ENCODE data around the gene SUSD1. TPM values are rescaled to one million over a fixed set of nuclear protein-coding genes. Genes with fewer than 3 reads are reported as not detected.

SUSD1 gene
- total RNA-seq, 1 experiment from 2014 or later = 7.9 TPM

DNA sequence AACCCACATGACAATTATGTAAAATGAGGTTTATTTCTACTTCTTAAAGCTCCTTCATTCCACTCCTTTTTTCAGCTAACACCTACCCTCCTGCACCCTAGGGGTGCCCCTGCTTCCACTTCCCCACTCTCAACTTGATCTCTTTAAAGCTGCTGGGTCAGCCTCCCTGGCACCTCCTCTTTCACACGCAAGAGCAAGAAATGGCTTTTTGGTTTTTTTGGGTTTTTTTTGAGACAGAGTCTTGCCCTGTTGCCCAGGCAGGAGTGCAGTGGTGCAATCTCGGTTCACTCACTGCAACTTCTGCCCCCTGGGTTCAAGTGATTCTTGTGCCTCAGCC is 64.4 kb downstream of the SUSD1 start:
- no peaks in the 10 kb centered on the region for H4K20me1 ChIP-seq (ENCODE audit: insufficient read depth)
- H2AFZ ChIP-seq (ENCODE audit: low read depth, low read length, poor library complexity, severe bottlenecking) = no peak overlapping the region
- ATAC-seq = no peak
- H3K36me3 ChIP-seq (ENCODE audit: control insufficient read depth in 1 of 2, insufficient read depth in 2 of 2, low read length in 2 of 2) = no peaks in the 10 kb centered on the region
- peak overlapping the region; percentile 35 for H3K4me2 ChIP-seq (ENCODE audit: low read length)
- no peaks in the 10 kb centered on the region for H3K9me2 ChIP-seq (ENCODE audit: insufficient read depth)
- intact Hi-C loops (cut with micrococcal nuclease) = no loop called here
- H3K9ac ChIP-seq (ENCODE audit: low read length) = no peak overlapping the region
- H3K9me3 ChIP-seq (ENCODE audit: control insufficient read depth in 1 of 2, insufficient read depth in 1 of 2, low read depth in 1 of 2, low read length in 2 of 2) = no peaks in the 10 kb centered on the region
- peaks cover 41 to 43% of the 10 kb centered on the region in 2 experiments for H3K4me1 ChIP-seq (ENCODE audit: control insufficient read depth in 1 of 2, insufficient read depth in 2 of 2, low read length in 2 of 2)
- RAD21 ChIA-PET (ENCODE audit: low non-redundant PET in 1 of 2, low total read pairs in 2 of 2, uncharacterized antibody in 2 of 2, unreplicated experiment in 2 of 2) = interaction anchor here in 1 of 2 experiments (1.0 kb wide), 1 partner anchor 223 kb away, joined by 5 read pairs; no protein-coding TSS in a partner anchor
- H3K27ac ChIP-seq (ENCODE audit: low read depth, low read length) = 0 out of 2 replicates have a peak overlapping the region, but pooled peaks have one; percentile 21
- no peak for DNase-seq (ENCODE audit: low read depth, low spot score)
- POLR2A ChIA-PET = no interaction called here
- CTCF ChIA-PET = interaction anchor here (0.7 to 2.3 kb wide), 6 partner anchors 9 to 256 kb away, joined by 3 to 17 read pairs (median 4); no protein-coding TSS in a partner anchor
- no peaks in the 10 kb centered on the region for H3K79me2 ChIP-seq (ENCODE audit: insufficient read depth, low read length)
- no peaks in the 10 kb centered on the region for H3K27me3 ChIP-seq (ENCODE audit: insufficient read depth, low read length)
- TF ChIP-seq FOSL1 (IDR thresholded peaks at IDR 0.05; ENCODE audit: low read depth) (no peak), POLR2AphosphoS5 (IDR thresholded peaks at IDR 0.05; ENCODE audit: low read depth, low read length) (no peak), EZH2 (IDR thresholded peaks at IDR 0.05) (no peak), RAD21 (IDR thresholded peaks at IDR 0.05; ENCODE audit: low read depth) (no peak), SIN3A (IDR thresholded peaks at IDR 0.05; ENCODE audit: low read depth) (no peak), ZFX (IDR thresholded peaks at IDR 0.05) (no peak), EGR1 (IDR thresholded peaks at IDR 0.05; ENCODE audit: low read depth) (no peak), POLR2A (IDR thresholded peaks at IDR 0.05; ENCODE audit: borderline replicate concordance, extremely low read depth, insufficient read depth, insufficient read length) (no peak), SP1 (IDR thresholded peaks at IDR 0.05; ENCODE audit: low read depth) (no peak), ZNF274 (IDR thresholded peaks at IDR 0.05; ENCODE audit: low read depth, low read length) (no peak), CBX3 (IDR thresholded peaks at IDR 0.05; ENCODE audit: low read depth) (no peak), ELF1 (IDR thresholded peaks at IDR 0.05; ENCODE audit: borderline replicate concordance, low read depth) (no peak), CEBPB (IDR thresholded peaks at IDR 0.05; ENCODE audit: low read depth) (no peak; the same call in 1 of the 2 replicates), SRF (IDR thresholded peaks at IDR 0.05; ENCODE audit: low read depth) (no peak)
- TF ChIP-seq, protein P1, sequence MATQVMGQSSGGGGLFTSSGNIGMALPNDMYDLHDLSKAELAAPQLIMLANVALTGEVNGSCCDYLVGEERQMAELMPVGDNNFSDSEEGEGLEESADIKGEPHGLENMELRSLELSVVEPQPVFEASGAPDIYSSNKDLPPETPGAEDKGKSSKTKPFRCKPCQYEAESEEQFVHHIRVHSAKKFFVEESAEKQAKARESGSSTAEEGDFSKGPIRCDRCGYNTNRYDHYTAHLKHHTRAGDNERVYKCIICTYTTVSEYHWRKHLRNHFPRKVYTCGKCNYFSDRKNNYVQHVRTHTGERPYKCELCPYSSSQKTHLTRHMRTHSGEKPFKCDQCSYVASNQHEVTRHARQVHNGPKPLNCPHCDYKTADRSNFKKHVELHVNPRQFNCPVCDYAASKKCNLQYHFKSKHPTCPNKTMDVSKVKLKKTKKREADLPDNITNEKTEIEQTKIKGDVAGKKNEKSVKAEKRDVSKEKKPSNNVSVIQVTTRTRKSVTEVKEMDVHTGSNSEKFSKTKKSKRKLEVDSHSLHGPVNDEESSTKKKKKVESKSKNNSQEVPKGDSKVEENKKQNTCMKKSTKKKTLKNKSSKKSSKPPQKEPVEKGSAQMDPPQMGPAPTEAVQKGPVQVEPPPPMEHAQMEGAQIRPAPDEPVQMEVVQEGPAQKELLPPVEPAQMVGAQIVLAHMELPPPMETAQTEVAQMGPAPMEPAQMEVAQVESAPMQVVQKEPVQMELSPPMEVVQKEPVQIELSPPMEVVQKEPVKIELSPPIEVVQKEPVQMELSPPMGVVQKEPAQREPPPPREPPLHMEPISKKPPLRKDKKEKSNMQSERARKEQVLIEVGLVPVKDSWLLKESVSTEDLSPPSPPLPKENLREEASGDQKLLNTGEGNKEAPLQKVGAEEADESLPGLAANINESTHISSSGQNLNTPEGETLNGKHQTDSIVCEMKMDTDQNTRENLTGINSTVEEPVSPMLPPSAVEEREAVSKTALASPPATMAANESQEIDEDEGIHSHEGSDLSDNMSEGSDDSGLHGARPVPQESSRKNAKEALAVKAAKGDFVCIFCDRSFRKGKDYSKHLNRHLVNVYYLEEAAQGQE (IDR thresholded peaks at IDR 0.05; ENCODE audit: low read depth) = no peak
- TF ChIP-seq, protein P2, sequence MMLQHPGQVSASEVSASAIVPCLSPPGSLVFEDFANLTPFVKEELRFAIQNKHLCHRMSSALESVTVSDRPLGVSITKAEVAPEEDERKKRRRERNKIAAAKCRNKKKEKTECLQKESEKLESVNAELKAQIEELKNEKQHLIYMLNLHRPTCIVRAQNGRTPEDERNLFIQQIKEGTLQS (IDR thresholded peaks at IDR 0.05) = no peak
- TF ChIP-seq, protein P3, sequence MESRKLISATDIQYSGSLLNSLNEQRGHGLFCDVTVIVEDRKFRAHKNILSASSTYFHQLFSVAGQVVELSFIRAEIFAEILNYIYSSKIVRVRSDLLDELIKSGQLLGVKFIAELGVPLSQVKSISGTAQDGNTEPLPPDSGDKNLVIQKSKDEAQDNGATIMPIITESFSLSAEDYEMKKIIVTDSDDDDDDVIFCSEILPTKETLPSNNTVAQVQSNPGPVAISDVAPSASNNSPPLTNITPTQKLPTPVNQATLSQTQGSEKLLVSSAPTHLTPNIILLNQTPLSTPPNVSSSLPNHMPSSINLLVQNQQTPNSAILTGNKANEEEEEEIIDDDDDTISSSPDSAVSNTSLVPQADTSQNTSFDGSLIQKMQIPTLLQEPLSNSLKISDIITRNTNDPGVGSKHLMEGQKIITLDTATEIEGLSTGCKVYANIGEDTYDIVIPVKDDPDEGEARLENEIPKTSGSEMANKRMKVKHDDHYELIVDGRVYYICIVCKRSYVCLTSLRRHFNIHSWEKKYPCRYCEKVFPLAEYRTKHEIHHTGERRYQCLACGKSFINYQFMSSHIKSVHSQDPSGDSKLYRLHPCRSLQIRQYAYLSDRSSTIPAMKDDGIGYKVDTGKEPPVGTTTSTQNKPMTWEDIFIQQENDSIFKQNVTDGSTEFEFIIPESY (IDR thresholded peaks at IDR 0.05; ENCODE audit: extremely low read depth, insufficient replicate concordance, low read length) = no peak
- H3K4me3 ChIP-seq (replicated peaks in 1 of 2; ENCODE audit: low read depth in 1 of 2, low read length in 2 of 2) = no peak overlapping the region
- BruUV-seq (replicated peaks) = no TSS peak

Measured in HCT116 (cell line).